ENCODE data around the gene TRIM29. TPM values are rescaled to one million over a fixed set of nuclear protein-coding genes. Genes with fewer than 3 reads are reported as not detected.

Gene TRIM29
- total and polyA plus RNA-seq, 2 of the 13 experiments (the other 11 are each of a cell fraction or from before 2014, with no cell fraction given) = 0.86 TPM

DNA sequence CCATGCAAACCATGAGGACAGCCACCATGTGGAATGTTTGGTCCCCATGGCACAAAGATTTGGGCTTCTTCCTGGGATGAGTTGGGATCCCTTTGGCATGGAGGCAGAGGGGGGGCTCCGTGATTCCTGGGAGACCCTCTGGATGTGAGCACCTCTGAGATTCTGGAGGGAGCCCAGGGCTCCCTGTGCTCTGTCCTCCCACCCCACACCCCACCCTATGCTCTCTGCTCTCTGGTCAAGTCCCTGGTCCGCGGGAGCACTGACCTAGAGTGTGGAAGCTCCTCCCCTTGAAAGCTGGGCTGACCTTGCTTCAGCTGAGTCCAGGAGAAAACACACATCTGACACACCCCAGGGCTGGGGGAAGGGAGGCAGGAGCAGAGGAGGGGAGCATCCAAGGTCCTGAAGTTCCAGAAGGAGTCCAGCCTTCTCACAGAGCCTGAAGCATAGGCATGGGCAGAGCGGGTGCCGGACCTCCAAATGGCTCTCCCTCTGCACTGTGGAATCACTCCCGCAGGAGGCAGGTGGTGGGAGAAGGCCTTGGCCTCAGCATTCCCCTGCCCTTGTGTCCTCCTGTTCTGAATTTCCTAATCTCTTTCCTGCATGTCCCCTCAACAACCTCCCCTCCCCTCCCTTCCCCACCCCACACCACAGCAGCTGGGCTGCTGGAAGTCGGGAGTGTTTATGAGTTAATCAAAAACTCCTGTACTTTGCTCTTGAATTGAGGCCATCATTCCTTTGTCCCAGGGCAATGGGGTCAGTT is 47.2 kb upstream of the TRIM29 start (continued):
- TF ChIP-seq, protein P1, sequence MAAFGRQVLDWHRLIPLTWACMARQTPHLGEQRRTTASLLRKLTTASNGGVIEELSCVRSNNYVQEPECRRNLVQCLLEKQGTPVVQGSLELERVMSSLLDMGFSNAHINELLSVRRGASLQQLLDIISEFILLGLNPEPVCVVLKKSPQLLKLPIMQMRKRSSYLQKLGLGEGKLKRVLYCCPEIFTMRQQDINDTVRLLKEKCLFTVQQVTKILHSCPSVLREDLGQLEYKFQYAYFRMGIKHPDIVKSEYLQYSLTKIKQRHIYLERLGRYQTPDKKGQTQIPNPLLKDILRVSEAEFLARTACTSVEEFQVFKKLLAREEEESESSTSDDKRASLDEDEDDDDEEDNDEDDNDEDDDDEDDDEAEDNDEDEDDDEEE (CRISPR knock-in tag; IDR thresholded peaks at IDR 0.05) = no peak
- TF ChIP-seq ZNF329 (CRISPR knock-in tag; IDR thresholded peaks at IDR 0.05; ENCODE audit: low read depth) (no peak), REPIN1 (CRISPR knock-in tag; IDR thresholded peaks at IDR 0.05; ENCODE audit: borderline replicate concordance, low read depth) (no peak), JUNB (CRISPR knock-in tag; IDR thresholded peaks at IDR 0.05; ENCODE audit: borderline replicate concordance) (no peak), MBNL3 (CRISPR knock-in tag; conservative IDR thresholded peaks at IDR 0.05) (no peak), SMYD3 (CRISPR knock-in tag; IDR thresholded peaks at IDR 0.05) (no peak), ERF (CRISPR knock-in tag; IDR thresholded peaks at IDR 0.05) (no peak), SRSF9 (IDR thresholded peaks at IDR 0.05; ENCODE audit: borderline replicate concordance, insufficient read depth, low read depth, low read length, poor library complexity, severe bottlenecking) (no peak), PRMT3 (CRISPR knock-in tag; IDR thresholded peaks at IDR 0.05; ENCODE audit: borderline replicate concordance, low read depth) (no peak), PAX8 (CRISPR knock-in tag; IDR thresholded peaks at IDR 0.05; ENCODE audit: borderline replicate concordance) (no peak), PITX1 (CRISPR knock-in tag; IDR thresholded peaks at IDR 0.05) (no peak; the same call in 1 of the 2 replicates), FOXM1 (CRISPR knock-in tag; IDR thresholded peaks at IDR 0.05) (no peak), ZC3H13 (CRISPR knock-in tag; IDR thresholded peaks at IDR 0.05) (0 out of 2 replicates have a peak, but pooled peaks have one; percentile 22), MLLT10 (CRISPR knock-in tag; IDR thresholded peaks at IDR 0.05) (no peak), ZSCAN12 (CRISPR knock-in tag; IDR thresholded peaks at IDR 0.05) (no peak), PTBP1 (IDR thresholded peaks at IDR 0.05; ENCODE audit: low read depth, low read length, poor library complexity, severe bottlenecking) (no peak), BORCS8-MEF2B (CRISPR knock-in tag; IDR thresholded peaks at IDR 0.05) (no peak), MAFK (conservative IDR thresholded peaks at IDR 0.05 in 1 of 2, IDR thresholded peaks at IDR 0.05 in 1 of 2; ENCODE audit: low read length in 2 of 2) (no peak)
- TF ChIP-seq, protein P2, sequence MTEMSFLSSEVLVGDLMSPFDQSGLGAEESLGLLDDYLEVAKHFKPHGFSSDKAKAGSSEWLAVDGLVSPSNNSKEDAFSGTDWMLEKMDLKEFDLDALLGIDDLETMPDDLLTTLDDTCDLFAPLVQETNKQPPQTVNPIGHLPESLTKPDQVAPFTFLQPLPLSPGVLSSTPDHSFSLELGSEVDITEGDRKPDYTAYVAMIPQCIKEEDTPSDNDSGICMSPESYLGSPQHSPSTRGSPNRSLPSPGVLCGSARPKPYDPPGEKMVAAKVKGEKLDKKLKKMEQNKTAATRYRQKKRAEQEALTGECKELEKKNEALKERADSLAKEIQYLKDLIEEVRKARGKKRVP (CRISPR knock-in tag; IDR thresholded peaks at IDR 0.05) = 0 out of 4 replicates have a peak, but pooled peaks of 1 of the 2 experiments have one; percentile 1
- TF ChIP-seq, protein P3, sequence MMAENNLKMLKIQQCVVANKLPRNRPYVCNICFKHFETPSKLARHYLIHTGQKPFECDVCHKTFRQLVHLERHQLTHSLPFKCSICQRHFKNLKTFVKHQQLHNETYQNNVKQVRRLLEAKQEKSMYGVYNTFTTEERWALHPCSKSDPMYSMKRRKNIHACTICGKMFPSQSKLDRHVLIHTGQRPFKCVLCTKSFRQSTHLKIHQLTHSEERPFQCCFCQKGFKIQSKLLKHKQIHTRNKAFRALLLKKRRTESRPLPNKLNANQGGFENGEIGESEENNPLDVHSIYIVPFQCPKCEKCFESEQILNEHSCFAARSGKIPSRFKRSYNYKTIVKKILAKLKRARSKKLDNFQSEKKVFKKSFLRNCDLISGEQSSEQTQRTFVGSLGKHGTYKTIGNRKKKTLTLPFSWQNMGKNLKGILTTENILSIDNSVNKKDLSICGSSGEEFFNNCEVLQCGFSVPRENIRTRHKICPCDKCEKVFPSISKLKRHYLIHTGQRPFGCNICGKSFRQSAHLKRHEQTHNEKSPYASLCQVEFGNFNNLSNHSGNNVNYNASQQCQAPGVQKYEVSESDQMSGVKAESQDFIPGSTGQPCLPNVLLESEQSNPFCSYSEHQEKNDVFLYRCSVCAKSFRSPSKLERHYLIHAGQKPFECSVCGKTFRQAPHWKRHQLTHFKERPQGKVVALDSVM (CRISPR knock-in tag; IDR thresholded peaks at IDR 0.05) = peak; percentile 92
- TF ChIP-seq, protein P4, sequence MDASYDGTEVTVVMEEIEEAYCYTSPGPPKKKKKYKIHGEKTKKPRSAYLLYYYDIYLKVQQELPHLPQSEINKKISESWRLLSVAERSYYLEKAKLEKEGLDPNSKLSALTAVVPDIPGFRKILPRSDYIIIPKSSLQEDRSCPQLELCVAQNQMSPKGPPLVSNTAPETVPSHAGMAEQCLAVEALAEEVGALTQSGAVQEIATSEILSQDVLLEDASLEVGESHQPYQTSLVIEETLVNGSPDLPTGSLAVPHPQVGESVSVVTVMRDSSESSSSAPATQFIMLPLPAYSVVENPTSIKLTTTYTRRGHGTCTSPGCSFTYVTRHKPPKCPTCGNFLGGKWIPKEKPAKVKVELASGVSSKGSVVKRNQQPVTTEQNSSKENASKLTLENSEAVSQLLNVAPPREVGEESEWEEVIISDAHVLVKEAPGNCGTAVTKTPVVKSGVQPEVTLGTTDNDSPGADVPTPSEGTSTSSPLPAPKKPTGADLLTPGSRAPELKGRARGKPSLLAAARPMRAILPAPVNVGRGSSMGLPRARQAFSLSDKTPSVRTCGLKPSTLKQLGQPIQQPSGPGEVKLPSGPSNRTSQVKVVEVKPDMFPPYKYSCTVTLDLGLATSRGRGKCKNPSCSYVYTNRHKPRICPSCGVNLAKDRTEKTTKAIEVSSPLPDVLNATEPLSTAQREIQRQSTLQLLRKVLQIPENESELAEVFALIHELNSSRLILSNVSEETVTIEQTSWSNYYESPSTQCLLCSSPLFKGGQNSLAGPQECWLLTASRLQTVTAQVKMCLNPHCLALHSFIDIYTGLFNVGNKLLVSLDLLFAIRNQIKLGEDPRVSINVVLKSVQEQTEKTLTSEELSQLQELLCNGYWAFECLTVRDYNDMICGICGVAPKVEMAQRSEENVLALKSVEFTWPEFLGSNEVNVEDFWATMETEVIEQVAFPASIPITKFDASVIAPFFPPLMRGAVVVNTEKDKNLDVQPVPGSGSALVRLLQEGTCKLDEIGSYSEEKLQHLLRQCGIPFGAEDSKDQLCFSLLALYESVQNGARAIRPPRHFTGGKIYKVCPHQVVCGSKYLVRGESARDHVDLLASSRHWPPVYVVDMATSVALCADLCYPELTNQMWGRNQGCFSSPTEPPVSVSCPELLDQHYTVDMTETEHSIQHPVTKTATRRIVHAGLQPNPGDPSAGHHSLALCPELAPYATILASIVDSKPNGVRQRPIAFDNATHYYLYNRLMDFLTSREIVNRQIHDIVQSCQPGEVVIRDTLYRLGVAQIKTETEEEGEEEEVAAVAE (CRISPR knock-in tag; IDR thresholded peaks at IDR 0.05; ENCODE audit: borderline replicate concordance) = peak; percentile 47; the same call in 1 of the 2 replicates

All from HepG2 (cell line).